GM23338 (cell line): Measurements from ENCODE around the gene ME2. TPM values are rescaled to one million over a fixed set of nuclear protein-coding genes. Genes with fewer than 3 reads are reported as not detected.

Source experiments
- ATAC-seq: fragments of 200-7000 bp; cut with Tn5 transposase; 3 replicates; pipeline ENCODE4 v1.9.1; 2020
- DNase-seq: peaks from one replicate; pipeline ENCODE4 v3.0.0-alpha.2; 2015; ENCODE audit warnings: low spot score
- H2AFZ ChIP-seq: fragments of 200-600 bp; sonication (generic); 2 replicates; pipeline ENCODE4 v1.8.0; 2016; ENCODE audit warnings: antibody characterized with exemption, mild to moderate bottlenecking, moderate library complexity
- H3F3A ChIP-seq: fragments of 200-600 bp; sonication (generic); replicated peaks from 2 replicates; pipeline ENCODE4 v1.8.0; 2017; ENCODE audit warnings: antibody characterized with exemption, mixed run types, low read depth
- H3K27ac ChIP-seq: fragments of 200-600 bp; sonication (generic); 2 replicates; pipeline ENCODE4 v1.6.1; 2016; ENCODE audit warnings: low read depth
- H3K27me3 ChIP-seq: fragments of 200-600 bp; sonication (generic); 2 replicates; pipeline ENCODE4 v1.8.0; 2016; ENCODE audit warnings: mild to moderate bottlenecking, mixed run types, moderate library complexity; ENCODE audit not compliant: insufficient read depth
- H3K36me3 ChIP-seq: fragments of 200-600 bp; sonication (generic); 2 replicates; pipeline ENCODE4 v1.8.0; 2016; ENCODE audit warnings: mild to moderate bottlenecking; ENCODE audit not compliant: insufficient read depth
- H3K4me1 ChIP-seq: fragments of 200-600 bp; sonication (generic); 2 replicates; pipeline ENCODE4 v1.8.0; 2016; ENCODE audit warnings: mild to moderate bottlenecking, moderate library complexity; ENCODE audit not compliant: insufficient read depth
- H3K4me2 ChIP-seq: fragments of 200-600 bp; sonication (generic); 2 replicates; pipeline ENCODE4 v1.7.1; 2017; ENCODE audit warnings: mixed run types
- H3K4me3 ChIP-seq: fragments of 200-600 bp; sonication (generic); 2 replicates; pipeline ENCODE4 v1.6.1; 2016; ENCODE audit warnings: mixed run types
- H3K79me2 ChIP-seq: fragments of 200-600 bp; sonication (generic); replicated peaks from 2 replicates; pipeline ENCODE4 v1.8.0; 2017; ENCODE audit warnings: mild to moderate bottlenecking; ENCODE audit not compliant: insufficient read depth
- H3K9me2 ChIP-seq: fragments of 200-600 bp; sonication (generic); 2 replicates; pipeline ENCODE4 v1.8.0; 2017; ENCODE audit not compliant: insufficient read depth
- H4K20me1 ChIP-seq: fragments of 200-600 bp; sonication (generic); replicated peaks from 2 replicates; pipeline ENCODE4 v1.8.0; 2017; ENCODE audit warnings: mild to moderate bottlenecking; ENCODE audit not compliant: insufficient read depth
- H3K27ac Mint-ChIP-seq: 2 replicates; pipeline ENCODE4 v1.8.0; 2020; ENCODE audit warnings: inconsistent platforms, mild to moderate bottlenecking, moderate library complexity, mixed read lengths
- H3K27me3 Mint-ChIP-seq: 3 replicates; pipeline ENCODE4 v1.8.0; 2022; ENCODE audit warnings: low read depth, mild to moderate bottlenecking, moderate library complexity, mixed read lengths, inconsistent platforms; ENCODE audit not compliant: insufficient read depth, poor library complexity
- H3K36me3 Mint-ChIP-seq: 3 replicates; pipeline ENCODE4 v1.8.0; 2021; ENCODE audit warnings: low read depth, mild to moderate bottlenecking, inconsistent platforms, moderate library complexity, mixed read lengths
- H3K4me1 Mint-ChIP-seq: 3 replicates; pipeline ENCODE4 v1.8.0; 2020; ENCODE audit warnings: mild to moderate bottlenecking, inconsistent platforms, mixed read lengths
- H3K4me3 Mint-ChIP-seq: 3 replicates; pipeline ENCODE4 v1.8.0; 2021; ENCODE audit warnings: moderate library complexity, mild to moderate bottlenecking, inconsistent platforms, mixed read lengths
- H3K9me3 Mint-ChIP-seq: 3 replicates; pipeline ENCODE4 v1.8.0; 2020; ENCODE audit warnings: moderate library complexity, mild to moderate bottlenecking, inconsistent platforms, mixed read lengths
- CREB1 ChIP-seq: fragments of 250-450 bp; sonication (Bioruptor Pico); IDR thresholded peaks from 2 replicates; pipeline ENCODE4 v1.5.0; 2020; ENCODE audit warnings: low read depth, mild to moderate bottlenecking, moderate library complexity
- CTCF ChIP-seq, 2 experiments: fragments of 200-600 bp in 1 of 2; sonication (generic) in 1 of 2; conservative IDR thresholded peaks; 2 replicates each; pipeline versions ENCODE4 v1.5.1 to v1.6.1; 2016 to 2017; ENCODE audit warnings: antibody characterized with exemption in 2 of 2, low read depth in 2 of 2, mild to moderate bottlenecking in 2 of 2, moderate library complexity in 1 of 2
- ETS1 ChIP-seq: IDR thresholded peaks from 2 replicates; pipeline ENCODE4 v1.6.1; 2016; ENCODE audit warnings: antibody characterized with exemption
- EZH2 ChIP-seq: fragments of 200-600 bp; sonication (generic); IDR thresholded peaks from one replicate; pipeline ENCODE4 v1.8.0; 2017; ENCODE audit warnings: antibody characterized with exemption, mild to moderate bottlenecking, low read depth; ENCODE audit not compliant: unreplicated experiment
- EZH2phosphoT487 ChIP-seq: fragments of 200-600 bp; sonication (generic); IDR thresholded peaks from one replicate; pipeline ENCODE4 v1.8.1; 2018; ENCODE audit warnings: antibody characterized with exemption; ENCODE audit not compliant: unreplicated experiment
- JUNB ChIP-seq: IDR thresholded peaks from one replicate; pipeline ENCODE4 v1.6.1; 2016; ENCODE audit warnings: antibody characterized with exemption; ENCODE audit not compliant: unreplicated experiment
- NANOG ChIP-seq: IDR thresholded peaks from 2 replicates; pipeline ENCODE4 v1.6.1; 2016; ENCODE audit warnings: antibody characterized with exemption, borderline replicate concordance
- POLR2AphosphoS5 ChIP-seq: IDR thresholded peaks from 2 replicates; pipeline ENCODE4 v1.6.1; 2016; ENCODE audit warnings: antibody characterized with exemption, low read depth
- REST ChIP-seq: IDR thresholded peaks from one replicate; pipeline ENCODE4 v1.6.1; 2018; ENCODE audit warnings: antibody characterized with exemption; ENCODE audit not compliant: unreplicated experiment
- STAT1 ChIP-seq: IDR thresholded peaks from one replicate; pipeline ENCODE4 v1.6.1; 2016; ENCODE audit warnings: antibody characterized with exemption; ENCODE audit not compliant: unreplicated experiment
- ZNF114 ChIP-seq: fragments of 250-450 bp; sonication (Bioruptor Pico); IDR thresholded peaks from 2 replicates; pipeline ENCODE4 v1.5.0; 2020; ENCODE audit warnings: mild to moderate bottlenecking, moderate library complexity
- ZNF331 ChIP-seq: fragments of 250-450 bp; sonication (Bioruptor Pico); IDR thresholded peaks from 2 replicates; pipeline ENCODE4 v1.5.0; 2020; ENCODE audit warnings: low read depth, mild to moderate bottlenecking, moderate library complexity
- ZNF462 ChIP-seq: fragments of 250-450 bp; sonication (Bioruptor Pico); IDR thresholded peaks from 2 replicates; pipeline ENCODE4 v1.5.0; 2020; ENCODE audit warnings: mild to moderate bottlenecking, moderate library complexity
- polyA plus RNA-seq: library from polyadenylated mRNA; unstranded; fragments of >200 nt; fragmentation: Nextera tagmentation; extraction: Ambion mirVana; gene quantifications from 2 replicates; pipeline ENCODE4 v1.2.1, GENCODE V29; 2016
- total RNA-seq: library from RNA; depleted of rRNA; stranded (reverse); fragments of >200 nt; shearing (Covaris generic); gene quantifications from 2 replicates; pipeline ENCODE4 v1.2.3, GENCODE V29; 2014

ME2 gene
- total and polyA plus RNA-seq, 2 experiments from 2014 or later = 61.0 to 102 TPM

- no peaks in the 10 kb centered on the region for H3K79me2 ChIP-seq
- H3K4me1 ChIP-seq = 0 out of 2 replicates have a peak, but pooled peaks cover 10% of the 10 kb centered on the region
- H3K36me3 Mint-ChIP-seq = no peaks in the 10 kb centered on the region
- ATAC-seq (no peak), DNase-seq (no peak)
- no peak overlapping the region for H3K4me3 Mint-ChIP-seq
- H4K20me1 ChIP-seq = no peaks in the 10 kb centered on the region
- no peaks in the 10 kb centered on the region for H3K27me3 Mint-ChIP-seq
- H2AFZ ChIP-seq = no peak overlapping the region
- TF ChIP-seq ZNF114 (CRISPR knock-in tag) (no peak), CTCF (conservative IDR thresholded peaks at IDR 0.05; ENCODE audit: low read depth in 2 of 2) (no peak), STAT1 (no peak), EZH2 (no peak), ZNF462 (no peak), JUNB (no peak), CREB1 (no peak), EZH2phosphoT487 (no peak), REST (no peak), POLR2AphosphoS5 (no peak), ZNF331 (no peak), NANOG (no peak), ETS1 (no peak)
- no peak overlapping the region for H3K4me2 ChIP-seq
- H3K27me3 ChIP-seq = no peaks in the 10 kb centered on the region
- H3K36me3 ChIP-seq = no peaks in the 10 kb centered on the region
- H3K9me2 ChIP-seq = no peaks in the 10 kb centered on the region
- H3F3A ChIP-seq = no peaks in the 10 kb centered on the region
- no peak overlapping the region for H3K4me3 ChIP-seq
- H3K9me3 Mint-ChIP-seq = 0 out of 3 replicates have a peak, but pooled peaks cover 4% of the 10 kb centered on the region
- H3K27ac Mint-ChIP-seq = no peak overlapping the region
- H3K4me1 Mint-ChIP-seq = peaks cover 16% of the 10 kb centered on the region
- H3K27ac ChIP-seq = no peak overlapping the region
These were observed 115.1 kb downstream of the ME2 start for GRCh38 chr18:50994031-50994430.
